DLD1 (cell line): Measurements from ENCODE around the gene ANKRD6.

Experiments used
- in situ Hi-C: cut with HindIII; loops from 2 replicates; pipeline ENCODE4 v1.10.0; 2017; ENCODE audit warnings: low sequenced_read_pairs

ANKRD6 gene

DNA sequence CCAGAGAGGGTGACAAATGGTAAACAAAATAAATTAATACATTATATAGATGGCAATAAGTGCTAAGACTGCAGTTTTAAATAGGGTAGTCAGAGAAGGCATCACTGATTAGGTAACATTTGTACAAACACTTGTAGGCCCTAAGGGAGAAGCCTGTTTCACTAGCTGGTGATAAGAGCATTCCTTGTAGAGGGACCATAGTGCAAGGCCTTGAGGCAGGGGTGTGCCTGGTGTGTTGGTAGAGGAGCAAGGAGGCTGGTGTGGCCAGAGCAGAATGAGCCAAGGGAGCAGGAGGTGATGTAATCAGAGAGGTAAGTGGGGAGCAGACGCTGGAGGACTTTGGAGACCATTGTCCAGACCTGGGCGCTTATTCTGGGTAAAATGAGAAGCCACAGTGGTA lies 70.7 kb downstream of the ANKRD6 start:
- in situ Hi-C loops, result no loop called here

DNA sequence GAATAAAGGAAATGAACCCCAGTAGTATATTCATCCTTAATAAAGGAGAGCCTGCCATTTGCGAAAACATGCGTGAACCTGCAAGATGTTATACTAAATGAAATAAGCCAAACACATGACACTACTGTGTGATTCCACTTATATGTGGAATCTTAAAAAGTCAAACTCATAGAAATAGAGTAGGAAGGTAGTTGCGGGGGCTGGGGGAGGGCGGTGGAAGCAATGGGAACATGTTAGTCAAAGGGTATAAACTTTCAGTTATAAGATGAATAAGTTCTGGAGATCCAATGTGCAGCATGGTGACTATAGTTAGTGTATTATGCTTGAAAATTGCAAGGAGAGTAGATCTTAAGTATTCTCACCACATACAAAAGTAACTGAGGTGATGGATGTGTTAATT lies 72.9 kb downstream of the ANKRD6 start:
- in situ Hi-C loops, result no loop called here

DNA sequence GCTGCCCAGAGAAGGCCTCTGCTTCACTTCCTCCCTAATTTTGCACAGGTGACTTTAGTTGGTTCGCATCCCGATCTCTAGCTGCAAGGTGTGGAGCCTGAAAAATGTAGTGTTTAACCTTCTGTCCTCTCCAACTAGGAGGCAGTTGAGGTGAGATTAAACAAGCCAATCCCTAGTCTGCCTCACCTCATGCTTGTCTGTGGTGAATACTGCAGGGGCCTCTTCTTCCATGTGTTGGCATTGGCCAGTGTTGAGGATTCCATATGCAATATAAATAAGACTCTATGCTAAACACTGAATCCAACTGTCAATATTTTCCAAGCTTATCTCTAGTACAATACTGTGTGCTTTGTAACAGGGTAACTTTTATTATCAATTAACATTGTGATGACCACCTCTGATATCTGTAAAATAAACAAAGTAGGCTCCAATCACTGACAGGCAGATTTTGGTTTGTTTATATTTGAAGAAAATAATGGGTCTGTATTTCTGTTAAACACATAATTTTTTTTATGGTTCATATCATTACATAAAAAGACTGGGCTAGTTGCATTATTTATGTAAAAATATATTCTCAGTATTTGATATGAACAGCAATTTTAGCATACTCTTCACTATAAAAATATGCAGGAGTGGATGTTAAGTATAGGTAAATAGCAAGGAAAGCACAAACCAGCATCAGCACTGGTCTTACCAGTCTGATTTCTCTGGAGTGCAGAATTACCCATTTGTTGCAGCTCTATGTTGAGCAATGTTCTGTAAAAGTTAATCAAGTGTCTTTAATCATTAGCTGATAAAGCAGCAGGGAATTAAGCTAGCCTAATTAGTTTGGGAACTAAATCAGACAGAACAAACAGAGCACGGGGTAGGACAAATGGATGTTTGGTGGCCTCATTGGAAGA lies 74.0 kb downstream of the ANKRD6 start:
- in situ Hi-C loops, result no loop called here

DNA sequence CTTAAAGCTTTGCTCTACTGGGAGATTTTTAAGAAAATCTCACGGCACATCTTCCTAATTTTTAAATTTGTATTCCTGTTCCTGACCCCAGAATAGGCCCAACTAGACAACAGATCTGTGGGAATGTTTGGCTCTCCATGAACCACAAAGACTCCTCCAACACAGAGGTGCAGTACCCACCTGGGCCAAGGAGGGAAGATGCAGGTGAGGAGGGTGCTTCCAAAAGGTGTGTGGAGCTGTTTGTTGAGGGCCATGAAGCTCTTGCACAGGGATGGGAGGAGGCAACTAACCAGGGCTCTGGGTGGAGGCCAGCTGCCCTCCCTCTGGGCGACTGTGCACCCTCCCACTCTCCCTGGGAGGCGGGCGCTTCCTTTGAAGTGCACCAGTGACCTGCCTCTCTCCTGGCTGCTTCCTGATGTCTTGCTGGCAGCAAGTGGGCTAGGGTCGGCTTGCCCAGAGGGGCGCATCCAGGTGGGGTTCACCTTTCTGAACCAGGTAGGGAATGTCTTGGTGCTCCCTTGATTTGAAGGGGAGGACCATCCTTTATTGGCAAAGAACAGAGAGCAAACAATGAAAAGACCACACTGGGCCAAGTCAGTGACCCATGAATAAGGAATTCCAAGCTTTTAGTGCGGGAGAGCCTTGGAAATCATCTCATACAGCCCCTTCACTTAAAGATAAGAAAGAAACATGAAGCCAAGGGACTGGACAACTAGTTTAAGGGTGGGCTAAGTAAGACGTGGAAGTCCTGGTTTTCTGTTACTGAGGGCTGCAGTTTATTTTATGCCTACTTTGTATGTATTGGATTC lies 76.0 kb downstream of the ANKRD6 start:
- in situ Hi-C loops, result no loop called here

DNA sequence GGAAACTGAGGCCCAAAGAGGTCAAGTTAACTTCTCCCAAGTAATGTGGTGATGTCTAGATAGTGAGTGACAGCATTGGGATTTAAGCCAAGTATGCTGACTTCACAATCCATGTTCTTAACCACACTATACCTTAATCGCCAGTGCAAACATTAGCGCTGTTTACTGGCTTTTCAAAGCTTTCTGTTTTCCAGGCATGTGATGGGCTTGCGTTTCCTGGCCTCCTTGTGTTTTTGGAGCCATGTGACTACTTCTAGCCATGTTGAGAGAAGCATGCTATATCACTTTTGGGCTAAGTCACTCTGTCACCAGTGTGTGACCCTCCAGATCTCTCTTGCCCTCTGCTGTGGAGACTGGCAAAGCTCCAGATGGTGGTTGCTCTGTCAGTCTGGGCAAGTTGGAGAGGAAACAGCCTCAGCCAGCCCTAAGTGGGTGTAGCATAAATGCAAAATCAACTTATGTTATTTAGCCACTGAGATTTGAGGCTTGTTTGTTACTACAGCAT lies 76.9 kb downstream of the ANKRD6 start:
- in situ Hi-C loops, result loop anchor here (10.0 kb wide), 1 partner anchor 135 kb away; no protein-coding TSS in a partner anchor

DNA sequence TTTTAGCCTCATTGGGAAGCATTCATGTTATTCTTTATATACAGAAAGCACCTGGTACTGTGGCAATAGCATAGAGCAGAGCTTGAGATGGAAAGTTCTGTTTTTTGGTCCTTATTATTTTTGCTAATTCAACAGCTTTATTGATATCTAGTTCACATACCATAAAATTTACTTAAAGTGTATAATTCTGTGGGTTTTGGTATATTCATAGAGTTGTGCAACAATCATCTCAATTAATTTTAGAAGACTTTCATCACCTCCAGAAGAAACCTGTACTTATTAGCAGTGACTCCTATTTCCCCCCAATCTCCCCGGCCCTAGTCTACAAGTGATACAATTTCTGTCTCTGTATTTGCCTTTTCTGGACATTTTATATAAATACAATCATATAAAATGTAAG lies 77.4 kb downstream of the ANKRD6 start:
- in situ Hi-C loops, result loop anchor here (10.0 kb wide), 1 partner anchor 134 kb away; no protein-coding TSS in a partner anchor

DNA sequence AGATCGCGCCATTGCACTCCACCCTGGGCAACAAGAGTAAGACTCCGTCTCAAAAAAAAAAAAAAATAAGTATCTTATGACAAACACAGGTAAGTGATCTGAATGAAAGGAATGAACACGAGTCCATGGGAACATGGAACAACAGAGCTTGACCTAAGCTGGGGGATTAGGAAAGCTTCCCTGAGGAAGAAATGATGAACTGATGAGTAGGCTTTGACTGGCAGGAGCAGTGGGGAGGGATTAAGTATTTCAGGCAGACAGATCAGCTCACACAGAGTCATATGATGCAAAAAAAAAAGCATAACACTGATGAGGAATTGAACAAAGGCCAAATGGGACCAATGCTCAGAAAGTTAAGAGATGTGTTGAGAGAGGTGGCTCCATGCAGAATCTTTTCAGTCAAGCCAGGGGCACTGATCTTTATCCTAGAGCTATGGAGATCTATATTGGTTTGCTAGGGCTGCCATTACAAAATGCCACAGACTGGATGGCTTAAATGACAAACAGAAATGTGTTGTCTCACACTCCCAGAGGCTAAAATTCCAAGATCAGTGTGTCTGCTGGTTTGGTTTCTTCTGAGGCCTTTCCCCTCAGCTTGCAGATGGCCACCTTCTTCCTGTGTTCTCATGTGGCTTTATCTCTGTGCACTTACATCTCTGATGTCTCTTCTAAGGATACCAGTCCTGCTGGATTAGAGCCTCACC lies 85.6 kb downstream of the ANKRD6 start:
- in situ Hi-C loops, result loop anchor here (10.0 kb wide), 1 partner anchor 126 kb away; no protein-coding TSS in a partner anchor

DNA sequence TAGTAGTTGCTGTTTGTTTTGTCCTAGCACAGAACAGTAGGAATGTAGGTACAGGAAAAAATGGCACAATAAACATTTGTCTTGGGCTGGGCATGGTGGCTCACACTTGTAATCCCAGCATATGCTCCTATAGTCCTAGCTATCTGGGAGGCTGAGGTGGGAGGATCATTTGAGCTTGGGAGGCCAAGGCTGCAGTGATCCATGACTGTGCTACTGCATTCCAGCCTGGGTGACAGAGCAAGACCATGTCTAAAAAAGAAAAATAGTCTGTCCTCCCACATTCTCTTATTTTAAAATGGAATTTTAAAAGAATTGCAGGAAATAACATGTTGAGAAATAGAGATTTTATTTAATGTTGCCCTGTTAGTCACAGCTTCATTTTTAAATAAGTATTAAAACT lies 87.8 kb downstream of the ANKRD6 start:
- in situ Hi-C loops, result no loop called here

DNA sequence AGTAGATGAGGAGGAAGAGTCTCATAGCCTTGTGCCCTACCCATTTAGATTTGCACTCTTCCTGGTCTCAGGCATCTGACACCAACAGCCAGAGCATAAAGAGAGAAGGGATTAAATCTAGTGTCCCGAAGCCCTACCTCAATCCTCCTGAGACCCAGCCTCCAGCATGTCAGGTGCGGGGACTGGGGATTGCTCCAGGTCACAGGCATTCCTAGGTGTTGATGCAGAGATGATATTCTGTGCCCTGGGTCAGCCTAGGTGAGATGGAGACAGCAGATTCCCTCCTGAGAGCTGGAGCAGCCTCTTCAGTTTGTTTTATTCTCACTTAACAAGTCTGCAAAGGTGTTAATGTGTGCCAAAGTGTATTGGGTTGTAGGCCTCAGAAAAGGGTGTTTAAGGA lies 89.8 kb downstream of the ANKRD6 start:
- in situ Hi-C loops, result no loop called here

DNA sequence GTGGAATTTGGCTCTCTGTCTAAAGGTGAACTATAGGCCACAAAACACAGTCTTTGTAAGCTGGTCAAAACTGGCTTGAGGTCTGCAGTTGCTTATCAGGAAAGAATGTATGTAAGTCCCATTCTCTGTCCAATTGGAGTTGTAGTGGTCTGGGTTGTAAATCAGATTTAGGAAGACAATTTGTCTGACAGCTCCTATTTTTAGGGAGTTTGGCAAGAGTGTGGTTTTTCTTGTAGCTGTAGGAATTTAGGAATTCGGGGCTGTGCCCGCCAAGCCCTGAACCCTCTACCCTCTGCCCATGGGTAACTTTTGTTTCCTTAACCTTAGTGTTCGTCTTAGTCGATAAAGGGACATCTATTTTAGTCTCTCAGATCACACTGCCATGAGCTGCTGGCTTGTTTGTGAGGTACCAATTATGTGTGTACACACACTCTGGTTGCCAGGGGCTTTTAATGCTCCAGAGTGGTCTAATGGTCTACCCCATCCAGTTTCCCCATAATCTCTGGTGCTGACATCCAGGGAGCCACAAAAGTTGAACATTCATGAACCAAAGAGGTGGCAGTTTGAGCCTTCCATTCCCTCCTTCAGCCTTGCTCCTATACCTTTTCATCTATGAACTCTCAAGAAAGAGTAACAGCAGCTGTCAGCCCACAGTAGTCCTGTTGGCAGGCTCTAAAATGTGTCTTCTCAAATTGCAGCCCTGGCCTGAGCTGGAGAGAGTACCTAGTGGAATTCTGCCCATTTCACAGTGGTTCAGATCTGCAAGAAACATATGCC lies 93.0 kb downstream of the ANKRD6 start:
- in situ Hi-C loops, result no loop called here

DNA sequence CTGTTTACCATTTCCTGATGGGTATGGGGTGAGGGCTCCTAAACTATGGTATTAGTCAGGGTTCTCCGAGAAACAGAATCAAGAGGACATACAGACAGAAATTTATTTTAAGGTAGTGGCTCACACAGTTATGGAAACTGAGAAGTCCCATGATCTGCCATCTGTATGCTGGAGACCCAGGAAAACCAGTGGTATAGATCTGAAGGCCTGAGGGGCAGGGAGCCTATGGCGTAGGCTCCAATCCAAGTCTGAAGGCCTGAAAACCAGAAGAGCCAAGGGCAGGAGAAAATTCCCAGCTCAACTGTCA lies 93.6 kb downstream of the ANKRD6 start:
- in situ Hi-C loops, result no loop called here

DNA sequence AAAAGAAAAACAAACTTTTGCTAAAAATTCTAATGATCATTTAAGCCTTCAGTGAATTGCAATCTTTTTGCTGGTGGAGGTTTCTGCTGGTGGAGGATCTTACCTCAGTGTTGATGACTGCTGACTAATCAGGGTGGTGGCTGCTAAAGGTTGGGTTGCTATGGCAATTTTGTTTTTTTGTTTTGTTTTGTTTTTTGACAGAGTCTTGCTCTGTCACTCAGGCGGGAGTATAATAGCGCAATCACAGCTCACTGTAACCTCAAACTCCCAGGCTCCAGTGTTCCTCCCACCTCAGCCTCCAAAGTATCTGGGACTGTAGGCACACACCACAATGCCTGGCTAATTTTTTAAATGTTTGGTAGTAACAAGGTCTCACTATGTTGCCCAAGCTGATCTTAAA lies 94.7 kb downstream of the ANKRD6 start:
- in situ Hi-C loops, result no loop called here

DNA sequence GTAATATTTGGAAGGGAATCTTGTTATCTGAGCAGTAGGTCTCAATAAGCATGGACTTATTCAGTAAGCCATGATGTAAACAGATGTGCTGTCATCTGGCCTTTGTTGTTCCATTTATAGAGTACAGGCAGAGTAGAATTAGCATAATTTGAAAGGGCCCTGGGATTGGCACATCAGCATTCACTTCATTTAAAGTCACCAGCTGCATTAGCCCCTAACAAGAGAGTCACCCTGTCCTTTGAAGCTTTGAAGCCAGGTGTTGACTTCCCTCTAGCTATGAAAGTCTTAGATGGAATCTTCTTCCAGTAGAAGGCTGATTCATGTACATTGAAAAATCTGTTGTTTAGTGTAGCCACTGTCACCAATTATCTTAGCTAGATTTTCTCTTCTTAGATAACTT lies 95.9 kb downstream of the ANKRD6 start:
- in situ Hi-C loops, result no loop called here

DNA sequence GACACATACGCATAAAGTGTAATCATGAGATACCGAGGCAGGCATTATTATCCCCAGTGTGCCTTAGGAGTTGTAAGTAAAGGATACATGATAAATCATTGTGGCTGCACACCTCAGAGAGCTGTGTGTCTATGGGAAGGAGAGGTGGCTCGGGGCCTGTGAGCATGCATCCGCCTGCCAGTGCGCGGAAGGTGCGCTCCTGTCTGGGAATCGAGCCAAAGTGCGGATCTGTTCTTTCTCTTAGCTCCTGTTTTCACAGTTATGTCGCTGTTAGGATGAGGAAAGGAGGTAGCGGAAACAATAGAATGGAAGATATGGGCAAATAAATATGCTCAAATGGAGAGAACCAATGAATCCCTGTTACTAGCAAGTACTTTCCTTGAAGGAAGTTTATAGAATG lies 98.0 kb downstream of the ANKRD6 start:
- in situ Hi-C loops, result no loop called here

DNA sequence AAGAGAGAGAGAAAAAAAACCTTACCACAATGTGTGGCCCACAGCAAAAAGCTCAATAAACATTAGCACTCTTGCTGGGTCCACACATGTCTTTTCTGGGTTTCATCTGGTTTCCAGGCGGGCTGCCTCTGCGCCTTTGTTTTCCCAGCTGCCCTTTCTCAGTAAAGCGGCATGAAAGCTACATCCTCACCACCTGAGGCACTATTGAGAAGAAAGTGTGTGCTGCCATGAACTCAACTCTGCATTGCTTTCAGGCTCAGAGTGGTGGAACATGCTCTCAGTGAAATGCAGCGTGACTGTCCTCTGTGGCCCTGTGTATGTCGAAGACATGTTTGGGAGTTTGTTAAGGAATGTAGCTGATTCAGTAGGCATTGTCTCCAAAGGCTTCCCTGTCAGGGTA lies 103.3 kb downstream of the ANKRD6 start:
- in situ Hi-C loops, result no loop called here

DNA sequence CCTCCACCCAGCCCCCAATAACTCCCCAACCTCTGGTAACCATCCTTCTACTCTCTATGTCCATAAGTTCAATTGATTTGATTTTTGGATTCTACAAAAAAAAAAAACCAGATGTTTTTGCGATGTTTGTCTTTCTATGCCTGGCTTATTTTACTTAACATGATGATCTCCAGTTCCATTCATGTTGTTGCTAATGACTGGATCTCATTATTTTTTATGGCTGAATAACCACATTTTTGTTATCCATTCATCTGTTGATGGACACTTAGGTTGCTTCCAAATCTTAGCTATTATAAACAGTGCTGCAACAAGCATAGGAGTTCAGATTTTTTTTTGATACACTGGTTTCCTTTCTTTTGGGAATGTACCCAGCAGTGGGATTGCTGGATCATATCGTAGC lies 106.8 kb downstream of the ANKRD6 start:
- in situ Hi-C loops, result no loop called here

DNA sequence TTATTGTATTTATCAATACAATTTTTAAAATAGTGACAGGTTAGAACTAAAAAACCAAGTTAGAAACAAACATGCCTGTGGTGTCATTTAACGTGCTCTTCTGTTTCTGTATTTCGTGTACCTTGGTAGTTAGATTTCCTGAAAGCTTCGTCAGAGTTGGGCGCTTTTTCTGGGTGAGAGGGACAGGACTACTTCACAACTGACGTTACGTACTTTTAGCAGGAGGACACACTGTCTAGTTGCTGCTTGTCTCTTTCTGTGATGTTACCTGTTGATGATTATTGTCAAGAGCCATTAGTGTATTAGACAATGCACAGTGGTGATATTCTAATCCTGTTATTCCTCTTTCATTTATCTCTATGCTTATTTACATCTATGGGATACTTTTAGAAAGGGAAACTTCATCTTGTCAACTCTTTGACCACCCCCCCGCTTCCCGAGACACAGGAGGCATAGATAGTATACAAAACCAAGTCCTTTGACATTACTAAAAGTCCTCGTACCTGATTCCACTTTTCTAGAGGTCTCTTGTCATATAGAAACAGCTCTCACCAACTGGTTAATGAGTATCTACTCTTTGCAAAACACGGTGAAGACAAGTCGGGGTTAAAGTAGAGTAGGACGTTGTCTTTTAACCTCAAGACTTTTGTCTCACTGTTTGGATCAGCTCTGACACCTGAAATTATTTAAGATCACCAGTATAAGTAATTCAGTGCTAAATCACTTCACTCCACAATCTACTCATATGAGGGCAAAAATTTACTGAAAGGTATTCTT lies 109.3 kb downstream of the ANKRD6 start:
- in situ Hi-C loops, result no loop called here

DNA sequence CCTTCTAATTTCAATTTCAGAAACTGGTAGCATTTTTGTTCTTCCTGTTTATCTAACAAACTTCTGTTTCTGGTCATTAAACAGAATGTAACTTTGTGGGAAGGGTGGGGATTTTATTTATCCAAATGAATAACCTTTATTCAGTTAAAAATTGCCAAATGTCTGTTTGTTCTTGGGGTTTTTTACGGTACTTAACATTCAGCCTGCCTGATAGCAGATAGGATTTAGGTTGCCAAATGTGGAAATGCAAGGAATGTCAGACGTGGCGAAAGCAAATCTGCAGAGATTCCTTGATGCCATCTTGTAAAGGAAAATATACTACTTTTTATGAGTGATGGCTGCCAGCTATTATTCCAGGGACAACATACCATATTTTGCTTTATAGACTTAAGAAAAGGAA lies 109.9 kb downstream of the ANKRD6 start:
- in situ Hi-C loops, result no loop called here

DNA sequence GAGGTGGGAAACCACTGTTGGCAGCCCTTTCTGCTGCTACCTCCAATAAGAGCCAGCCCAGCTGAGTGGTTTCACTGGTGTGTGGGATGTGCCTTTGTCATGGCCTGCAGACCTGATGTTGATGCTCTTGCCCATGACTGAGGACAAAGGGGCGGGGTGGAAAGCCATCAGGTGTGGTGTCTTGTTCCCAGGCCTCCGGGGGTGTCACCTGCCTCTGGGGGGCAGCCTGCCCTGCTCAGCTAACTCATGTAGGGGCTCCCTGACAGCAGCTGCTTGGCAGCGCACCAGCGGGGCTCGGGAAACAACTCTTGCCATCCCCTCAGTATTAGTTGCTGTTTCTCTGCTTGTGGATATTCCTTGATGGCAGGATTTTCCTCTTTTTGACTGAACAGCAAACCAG lies 114.3 kb downstream of the ANKRD6 start:
- in situ Hi-C loops, result no loop called here

DNA sequence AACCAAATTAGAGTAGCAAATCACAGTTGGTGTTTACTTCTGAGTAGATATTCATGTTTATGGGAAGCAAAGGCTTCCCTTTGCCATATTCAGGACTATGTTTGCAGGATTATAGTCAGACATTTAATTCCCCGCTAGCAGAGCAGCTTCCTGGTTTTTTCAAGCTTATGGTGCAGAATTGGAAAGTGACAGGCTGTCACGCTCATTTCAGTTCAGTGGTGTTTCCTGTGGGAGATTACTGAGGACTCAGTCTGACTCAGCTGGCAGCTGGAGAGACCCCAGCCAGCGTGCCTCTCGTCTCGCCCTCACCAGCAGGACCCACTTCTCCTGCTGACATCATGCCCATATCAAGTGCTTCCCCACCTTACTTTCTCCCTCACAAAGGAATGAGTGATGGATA lies 120.5 kb downstream of the ANKRD6 start:
- in situ Hi-C loops, result no loop called here
